Kidney (tissue), 14 donors: ENCODE results near the gene A3GALT2. TPM values are rescaled to one million over a fixed set of nuclear protein-coding genes. Genes with fewer than 3 reads are reported as not detected.

Experiments used
- DNase-seq, 5 donors: peaks; one replicate each; pipeline ENCODE4 v3.0.0-alpha.2; 2013 to 2020
- FAIRE-seq: peaks from 2 replicates; lab custom pipeline; 2012; peaks lifted over from hg19 to GRCh38; lab: Jason Lieb, UNC
- H3K27ac ChIP-seq, 2 donors: one replicate each; pipeline ENCODE4 v1.7.0; 2013; ENCODE audit warnings: low read depth in 2 of 2, low read length in 2 of 2, inconsistent platforms in 1 of 2
- H3K27me3 ChIP-seq: one replicate; pipeline ENCODE4 v1.7.1; 2013; ENCODE audit warnings: low read length, inconsistent platforms; ENCODE audit not compliant: control insufficient read depth, insufficient read depth
- H3K36me3 ChIP-seq, 3 donors: one replicate each; pipeline versions ENCODE4 v1.7.0 to v1.7.1; 2013; ENCODE audit warnings: low read length in 3 of 3, control low read depth in 1 of 3, inconsistent platforms in 1 of 3; ENCODE audit not compliant: insufficient read depth in 3 of 3, control insufficient read depth in 2 of 3
- H3K4me1 ChIP-seq, 3 donors: one replicate each; pipeline versions ENCODE4 v1.7.0 to v1.7.1; 2013; ENCODE audit warnings: low read length in 3 of 3, inconsistent platforms in 1 of 3, low read depth in 1 of 3; ENCODE audit not compliant: control insufficient read depth in 2 of 3, insufficient read depth in 2 of 3
- H3K4me3 ChIP-seq, 3 donors: one replicate each; pipeline versions ENCODE4 v1.7.0 to v1.8.1; 2013; ENCODE audit warnings: low read length in 3 of 3, control low read depth in 1 of 3, inconsistent platforms in 1 of 3
- H3K9ac ChIP-seq, 3 donors: one replicate each; pipeline versions ENCODE4 v1.7.0 to v1.7.1; 2013; ENCODE audit warnings: low read length in 3 of 3, control low read depth in 1 of 3, inconsistent platforms in 1 of 3
- H3K9me3 ChIP-seq, 3 donors: one replicate each; pipeline versions ENCODE4 v1.7.0 to v1.7.1; 2013; ENCODE audit warnings: low read length in 3 of 3, control low read depth in 1 of 3, inconsistent platforms in 1 of 3; ENCODE audit not compliant: control insufficient read depth in 2 of 3, insufficient read depth in 1 of 3
- CTCF ChIP-seq: IDR thresholded peaks from 3 replicates; pipeline ENCODE4 v1.5.1; 2012; ENCODE audit warnings: mild to moderate bottlenecking, moderate library complexity, borderline replicate concordance; ENCODE audit not compliant: insufficient read depth; ENCODE audit errors: extremely low read depth
- intact Hi-C: fragments of 100-400 bp; cut with DNase I; formaldehyde crosslinking; loops from one replicate; pipeline ENCODE4 v1.11.1; 2022
- microRNA-seq: library from miRNA; unstranded; fragments of <30 nt; microRNA quantifications from one replicate; pipeline ENCODE4 v1.2.0, GENCODE V29; 2020
- polyA plus RNA-seq: library from polyadenylated mRNA; stranded (reverse); fragments of 350-450 nt; fragmentation: Illumina TruSeq; extraction: RNeasy Lipid Tissue Mini Kit (QIAGEN cat#74804); gene quantifications from one replicate; pipeline ENCODE4 v1.2.3, GENCODE V29; 2014; ENCODE audit warnings: low read depth, low replicate concordance; ENCODE audit not compliant: insufficient read depth
- total RNA-seq: library from RNA; stranded (reverse); fragmentation: NEBNext Ultra II Directional; extraction: Animal tissue kit (Norgen Biotek cat#: 25700); gene quantifications from one replicate; pipeline ENCODE4 v1.2.1, GENCODE V29; 2021
- donor health status: control.
- donor health status: control.
- donor health status: control.
- donor health status: control.
- donor health status: control.
- donor health status: DM: yes; HTN: yes; CAD: no.
- donor health status: Normal renal cell carcinoma (clear cell type).

Gene A3GALT2
- total and polyA plus RNA-seq, 2 donors from 2014 or later: not detected

- FAIRE-seq (no peak), DNase-seq (peak in 1 of 5 donors; percentile 54)
- Histone ChIP-seq H3K9me3 (no peaks in the 10 kb centered on the region), H3K36me3 (peaks cover 0 to 2% (median 0%) of the 10 kb centered on the region in 3 donors), H3K27ac (peak overlapping the region; percentile 81 to 86), H3K27me3 (no peaks in the 10 kb centered on the region), H3K9ac (peak overlapping the region; percentile 38 to 70 (median 67)), H3K4me1 (peaks cover 9 to 47% (median 38%) of the 10 kb centered on the region in 3 donors), H3K4me3 (peak overlapping the region; percentile 80 to 85 (median 85))
- intact Hi-C loops: no loop called here
- no peak for TF ChIP-seq CTCF
These were observed 63.6 kb downstream of the A3GALT2 start for GRCh38 chr1:33257207-33257771.

Small RNAs within 50 kb of the gene (microRNA-seq; reads per million reads assigned to microRNA genes)
- gene MIR3605: 43.0 reads per million, percentile 41 among the genes with 10 or more reads in this experiment

Other genes starting within 250 kb of the A3GALT2 start
- gene AZIN2, start 239.9 kb downstream of the A3GALT2 start, total RNA-seq: 4.9 TPM
- 7.5 TPM for gene AZIN2, start 239.9 kb downstream of the A3GALT2 start, polyA plus RNA-seq
- gene TRIM62, start 139.1 kb downstream of the A3GALT2 start, total RNA-seq: 6.2 TPM
- 3.2 TPM for gene TRIM62, start 139.1 kb downstream of the A3GALT2 start, polyA plus RNA-seq
- gene ZNF362, start 64.6 kb downstream of the A3GALT2 start, total RNA-seq: 36.9 TPM
- gene ZNF362, start 64.6 kb downstream of the A3GALT2 start, polyA plus RNA-seq: 17.4 TPM
- 149 TPM for gene PHC2, start 110.0 kb upstream of the A3GALT2 start, total RNA-seq
- gene PHC2, start 110.0 kb upstream of the A3GALT2 start, polyA plus RNA-seq: 118 TPM
- gene ZSCAN20, start 151.5 kb upstream of the A3GALT2 start, total RNA-seq: 6.3 TPM
- 0.99 TPM for gene ZSCAN20, start 151.5 kb upstream of the A3GALT2 start, polyA plus RNA-seq